Measurements from ENCODE around the gene LIFR.

DNA sequence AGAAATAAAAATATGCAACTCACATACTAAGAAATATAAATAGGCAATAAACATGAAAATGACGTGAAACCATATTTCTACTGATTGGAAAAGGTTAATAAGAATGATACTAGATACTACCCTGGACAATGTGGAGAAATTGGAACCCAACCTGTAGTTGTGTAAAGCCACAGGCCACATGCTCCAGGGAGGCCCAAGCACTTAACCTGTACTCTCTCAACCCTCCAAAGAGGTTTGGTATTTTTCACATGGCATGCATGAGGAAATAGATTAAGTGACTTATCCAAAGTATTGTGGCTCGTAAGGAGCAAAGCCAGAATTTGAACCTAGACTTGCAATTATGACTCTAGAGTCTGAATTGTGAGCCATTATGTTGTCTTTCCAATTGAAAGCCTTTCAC lies 13.4 kb downstream of the LIFR start:
- TF ChIP-seq, protein P1, sequence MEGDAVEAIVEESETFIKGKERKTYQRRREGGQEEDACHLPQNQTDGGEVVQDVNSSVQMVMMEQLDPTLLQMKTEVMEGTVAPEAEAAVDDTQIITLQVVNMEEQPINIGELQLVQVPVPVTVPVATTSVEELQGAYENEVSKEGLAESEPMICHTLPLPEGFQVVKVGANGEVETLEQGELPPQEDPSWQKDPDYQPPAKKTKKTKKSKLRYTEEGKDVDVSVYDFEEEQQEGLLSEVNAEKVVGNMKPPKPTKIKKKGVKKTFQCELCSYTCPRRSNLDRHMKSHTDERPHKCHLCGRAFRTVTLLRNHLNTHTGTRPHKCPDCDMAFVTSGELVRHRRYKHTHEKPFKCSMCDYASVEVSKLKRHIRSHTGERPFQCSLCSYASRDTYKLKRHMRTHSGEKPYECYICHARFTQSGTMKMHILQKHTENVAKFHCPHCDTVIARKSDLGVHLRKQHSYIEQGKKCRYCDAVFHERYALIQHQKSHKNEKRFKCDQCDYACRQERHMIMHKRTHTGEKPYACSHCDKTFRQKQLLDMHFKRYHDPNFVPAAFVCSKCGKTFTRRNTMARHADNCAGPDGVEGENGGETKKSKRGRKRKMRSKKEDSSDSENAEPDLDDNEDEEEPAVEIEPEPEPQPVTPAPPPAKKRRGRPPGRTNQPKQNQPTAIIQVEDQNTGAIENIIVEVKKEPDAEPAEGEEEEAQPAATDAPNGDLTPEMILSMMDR (IDR thresholded peaks at IDR 0.05): no peak
- no peak for TF ChIP-seq POLR2A (IDR thresholded peaks at IDR 0.05)

Data from prostate gland (tissue), 2 donors.